ACC112 (cell line): ENCODE data around the gene CRTAP.
"Not testable (repeated sequence)": the region's sequence is repeated elsewhere in the genome, so short reads cannot be mapped to it uniquely, and the experiment has no call there.

Experiments used
- H2AFZ ChIP-seq: fragments of 200-600 bp; sonication (generic); one replicate; pipeline ENCODE4 v1.6.0; 2017; ENCODE audit warnings: antibody characterized with exemption, low read length; ENCODE audit not compliant: unreplicated experiment
- H3K27ac ChIP-seq: fragments of 200-600 bp; sonication (generic); 2 replicates; pipeline ENCODE4 v1.5.1; 2014; ENCODE audit warnings: low read depth, mild to moderate bottlenecking, antibody characterized with exemption, low read length, moderate library complexity
- H3K27me3 ChIP-seq: fragments of 200-600 bp; sonication (generic); 2 replicates; pipeline ENCODE4 v1.6.1; 2014; ENCODE audit warnings: mild to moderate bottlenecking, antibody characterized with exemption, low read length, moderate library complexity, mixed read lengths; ENCODE audit not compliant: insufficient read depth
- H3K36me3 ChIP-seq: fragments of 200-600 bp; sonication (generic); 2 replicates; pipeline ENCODE4 v1.6.1; 2016; ENCODE audit warnings: mild to moderate bottlenecking, antibody characterized with exemption, low read length, moderate library complexity, mixed read lengths; ENCODE audit not compliant: insufficient read depth
- H3K4me1 ChIP-seq: fragments of 200-600 bp; sonication (generic); one replicate; pipeline ENCODE4 v1.6.1; 2016; ENCODE audit warnings: low read length, mixed read lengths; ENCODE audit not compliant: insufficient read depth, unreplicated experiment, control insufficient read depth
- H3K4me3 ChIP-seq: fragments of 200-600 bp; sonication (generic); 2 replicates; pipeline ENCODE4 v1.5.1; 2014; ENCODE audit warnings: mild to moderate bottlenecking, low read depth, low read length
- H3K79me2 ChIP-seq: fragments of 200-600 bp; sonication (generic); one replicate; pipeline ENCODE4 v1.6.0; 2016; ENCODE audit warnings: low read length; ENCODE audit not compliant: control insufficient read depth, unreplicated experiment, insufficient read depth

CRTAP gene

DNA sequence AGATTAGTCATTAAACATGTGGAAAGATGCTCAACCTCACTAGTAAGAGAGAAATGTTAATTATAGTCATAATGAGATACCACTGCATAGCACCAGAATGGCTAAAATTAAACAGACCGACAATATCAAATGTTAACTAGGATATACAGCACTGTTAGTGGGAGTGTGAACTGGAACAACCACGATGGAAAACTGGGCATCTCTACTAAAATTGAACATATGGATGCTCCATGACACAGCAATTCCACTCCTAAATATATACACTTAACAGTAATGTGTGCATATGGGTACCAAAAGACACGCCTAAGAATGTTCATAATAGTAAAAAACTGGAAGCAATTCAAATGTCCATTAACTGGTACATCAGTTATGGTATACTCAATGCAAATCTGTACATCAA, 41.5 kb downstream of the CRTAP start:
- H3K4me3 ChIP-seq: no peak overlapping the region
- no peaks in the 10 kb centered on the region for H3K27me3 ChIP-seq
- H3K79me2 ChIP-seq: no peaks in the 10 kb centered on the region
- no peak overlapping the region for H2AFZ ChIP-seq
- peaks cover 10% of the 10 kb centered on the region; the same call in 1 of the 2 replicates for H3K36me3 ChIP-seq
- H3K27ac ChIP-seq: no peak overlapping the region
- H3K4me1 ChIP-seq: no peaks in the 10 kb centered on the region

DNA sequence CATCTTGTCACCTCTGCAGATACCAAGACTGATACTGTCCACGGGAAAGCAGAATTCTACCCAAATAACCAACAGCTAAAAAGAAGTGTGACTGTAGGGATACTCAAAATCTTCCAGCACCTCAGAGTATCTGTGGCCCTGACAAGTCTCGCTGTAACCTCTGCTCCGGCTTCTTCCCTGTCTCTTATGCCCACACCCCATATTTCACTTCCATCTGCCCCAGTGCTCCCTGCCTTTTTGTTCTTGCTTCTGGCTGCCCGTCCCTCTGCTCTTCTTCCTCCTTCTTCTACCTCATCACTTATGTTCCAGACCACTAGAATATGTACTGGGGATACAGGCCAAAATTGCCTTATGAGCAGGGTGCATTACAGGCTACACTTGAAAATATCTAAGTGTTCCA, 45.4 kb downstream of the CRTAP start:
- Histone ChIP-seq H3K27ac (no peak overlapping the region), H3K4me1 (no peaks in the 10 kb centered on the region)

DNA sequence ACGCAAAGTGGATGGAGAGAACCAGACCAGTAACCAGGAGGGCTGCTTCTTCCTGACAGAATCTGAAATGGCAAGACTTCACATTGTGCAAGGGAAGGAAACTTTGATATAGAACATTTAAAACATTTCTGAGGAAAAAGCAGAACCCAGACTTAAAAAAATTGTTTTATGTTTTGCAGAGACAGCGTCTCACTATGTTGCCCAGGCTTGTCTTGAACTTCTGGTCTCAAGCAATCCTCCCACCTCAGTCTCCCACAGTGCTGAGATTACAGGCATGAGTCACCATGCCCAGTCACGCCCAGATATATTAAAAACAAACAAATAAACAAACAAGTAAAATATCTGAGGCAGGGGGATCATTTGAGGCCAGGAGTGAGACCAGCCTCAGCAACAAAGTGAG, 46.2 kb downstream of the CRTAP start:
- no peaks in the 10 kb centered on the region for H3K4me1 ChIP-seq
- no peaks in the 10 kb centered on the region for H3K79me2 ChIP-seq
- no peak overlapping the region for H3K4me3 ChIP-seq
- H3K27ac ChIP-seq: no peak overlapping the region
- no peaks in the 10 kb centered on the region for H3K27me3 ChIP-seq
- no peak overlapping the region for H2AFZ ChIP-seq
- H3K36me3 ChIP-seq: no peaks in the 10 kb centered on the region

More for the DNA sequence above, 45.4 kb downstream of the CRTAP start:
- Histone ChIP-seq H2AFZ (no peak overlapping the region), H3K79me2 (no peaks in the 10 kb centered on the region), H3K4me3 (no peak overlapping the region), H3K36me3 (no peaks in the 10 kb centered on the region), H3K27me3 (no peaks in the 10 kb centered on the region)

DNA sequence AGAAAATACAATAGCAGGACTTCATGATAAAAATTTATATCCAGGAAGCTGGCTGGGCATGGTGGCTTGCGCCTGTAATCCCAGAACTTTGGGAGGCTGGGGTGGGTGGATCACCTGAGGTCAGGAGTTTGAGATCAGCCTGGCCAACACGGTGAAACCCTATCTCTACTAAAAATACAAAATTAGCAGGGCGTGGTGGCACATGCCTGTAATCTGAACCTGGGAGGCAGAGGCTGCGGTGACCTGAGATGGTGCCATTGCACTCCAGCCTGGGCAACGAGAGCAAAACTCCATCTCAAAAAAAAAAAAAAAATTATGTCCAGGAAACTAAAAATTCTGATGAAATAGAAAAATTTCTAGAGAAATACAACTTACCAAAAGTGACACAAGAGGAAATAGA, 48.8 kb downstream of the CRTAP start:
- not testable (repeated sequence) for H3K79me2 ChIP-seq, H3K4me3 ChIP-seq, H3K36me3 ChIP-seq, H3K4me1 ChIP-seq, H3K27ac ChIP-seq, H2AFZ ChIP-seq, H3K27me3 ChIP-seq

DNA sequence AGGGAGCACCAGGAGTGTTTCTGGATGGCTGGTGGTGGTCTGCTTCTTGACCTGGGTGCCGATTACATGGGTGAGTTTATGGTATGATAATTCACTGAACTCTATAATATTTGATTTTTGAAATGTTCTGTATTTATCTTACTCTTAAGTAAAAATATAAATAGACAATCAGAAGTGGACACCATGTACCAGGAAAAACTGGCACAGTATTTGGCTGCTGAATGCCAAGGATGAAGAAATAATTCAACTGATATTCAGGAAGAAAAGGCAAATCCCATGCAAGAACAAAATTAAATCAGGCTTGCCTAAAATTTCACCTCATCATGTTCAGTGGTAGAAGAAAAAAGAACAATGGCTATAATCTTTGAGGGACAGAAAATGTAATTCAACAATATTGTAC, 51.6 kb downstream of the CRTAP start:
- H3K27me3 ChIP-seq: no peaks in the 10 kb centered on the region
- H3K4me3 ChIP-seq: no peak overlapping the region
- H3K4me1 ChIP-seq: no peaks in the 10 kb centered on the region
- H2AFZ ChIP-seq: no peak overlapping the region
- H3K79me2 ChIP-seq: no peaks in the 10 kb centered on the region
- no peak overlapping the region for H3K27ac ChIP-seq
- no peaks in the 10 kb centered on the region for H3K36me3 ChIP-seq

DNA sequence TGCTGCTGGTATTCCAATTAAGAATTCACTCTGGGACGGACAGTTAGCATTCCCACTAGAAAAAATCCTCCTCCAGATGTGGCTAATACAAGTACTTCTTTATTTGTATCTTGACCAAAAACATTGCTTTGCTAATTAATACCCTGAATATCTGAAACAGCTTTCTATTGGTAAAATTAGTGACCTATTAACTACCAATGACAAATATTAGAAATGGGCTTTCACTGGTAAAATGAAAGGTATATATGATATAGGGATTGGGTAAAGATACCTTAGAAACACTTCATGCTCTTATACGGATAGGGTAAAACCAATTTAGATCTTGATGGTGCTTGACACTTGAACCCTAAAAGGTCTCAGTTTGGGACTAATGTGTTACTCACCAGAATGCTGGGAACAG, 52.3 kb downstream of the CRTAP start:
- Histone ChIP-seq H3K4me1 (no peaks in the 10 kb centered on the region), H3K79me2 (no peaks in the 10 kb centered on the region), H3K27ac (no peak overlapping the region), H3K27me3 (no peaks in the 10 kb centered on the region), H3K4me3 (no peak overlapping the region), H2AFZ (no peak overlapping the region), H3K36me3 (no peaks in the 10 kb centered on the region)

DNA sequence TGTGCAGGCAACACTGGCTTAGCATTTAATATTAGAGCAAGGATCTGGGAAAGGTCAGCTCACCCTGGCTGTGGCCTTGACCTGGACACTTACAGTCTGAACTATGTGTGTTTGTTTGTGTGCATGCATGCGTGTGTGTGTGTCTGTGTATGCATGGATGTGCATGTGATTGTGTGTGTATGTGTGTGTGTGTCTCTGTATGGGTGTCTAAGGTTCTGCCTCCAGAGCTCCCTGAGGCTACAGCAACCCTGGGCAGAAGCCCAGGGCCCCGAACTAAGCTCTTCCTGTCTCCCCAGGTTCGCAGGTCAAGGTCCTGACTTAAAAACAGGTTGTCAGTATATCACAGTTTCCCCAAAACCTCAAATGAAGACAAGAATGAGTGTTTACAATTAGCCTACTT, 53.5 kb downstream of the CRTAP start:
- H3K4me3 ChIP-seq: no peak overlapping the region
- no peaks in the 10 kb centered on the region for H3K4me1 ChIP-seq
- H3K79me2 ChIP-seq: no peaks in the 10 kb centered on the region
- H2AFZ ChIP-seq: no peak overlapping the region
- H3K27me3 ChIP-seq: no peaks in the 10 kb centered on the region
- H3K27ac ChIP-seq: no peak overlapping the region
- H3K36me3 ChIP-seq: no peaks in the 10 kb centered on the region

DNA sequence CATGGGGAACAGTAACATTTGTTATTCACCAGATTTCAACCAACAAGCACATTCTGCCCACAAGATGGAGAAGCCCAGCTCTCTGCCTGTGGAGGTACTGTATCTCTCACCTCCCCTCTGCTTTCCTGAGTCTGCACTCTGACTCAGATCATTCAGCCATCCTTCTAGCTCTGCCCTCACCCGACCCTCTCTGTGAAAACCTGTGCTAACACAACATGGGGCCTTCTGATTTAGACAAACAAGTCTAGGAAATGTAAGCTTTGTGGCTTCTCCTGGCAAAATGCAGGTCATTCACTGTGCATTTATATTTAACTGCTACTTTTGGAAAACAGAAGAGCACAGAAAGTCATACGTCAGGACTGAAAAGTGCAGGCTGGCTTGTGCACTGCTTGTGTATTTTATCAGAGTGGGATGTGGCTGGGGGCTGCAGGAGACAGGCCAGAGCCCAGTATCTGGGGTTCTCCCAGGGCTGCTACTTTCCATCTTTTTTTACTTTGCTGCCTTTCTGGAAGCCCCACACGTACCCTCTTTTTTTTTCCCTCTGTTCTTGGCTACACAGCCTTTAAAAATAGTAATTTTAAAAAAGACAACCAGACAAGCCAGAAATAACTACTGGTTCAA, 54.0 kb downstream of the CRTAP start:
- Histone ChIP-seq H3K36me3 (no peaks in the 10 kb centered on the region), H3K4me1 (no peaks in the 10 kb centered on the region), H2AFZ (no peak overlapping the region), H3K4me3 (no peak overlapping the region), H3K27me3 (no peaks in the 10 kb centered on the region), H3K27ac (no peak overlapping the region), H3K79me2 (no peaks in the 10 kb centered on the region)

DNA sequence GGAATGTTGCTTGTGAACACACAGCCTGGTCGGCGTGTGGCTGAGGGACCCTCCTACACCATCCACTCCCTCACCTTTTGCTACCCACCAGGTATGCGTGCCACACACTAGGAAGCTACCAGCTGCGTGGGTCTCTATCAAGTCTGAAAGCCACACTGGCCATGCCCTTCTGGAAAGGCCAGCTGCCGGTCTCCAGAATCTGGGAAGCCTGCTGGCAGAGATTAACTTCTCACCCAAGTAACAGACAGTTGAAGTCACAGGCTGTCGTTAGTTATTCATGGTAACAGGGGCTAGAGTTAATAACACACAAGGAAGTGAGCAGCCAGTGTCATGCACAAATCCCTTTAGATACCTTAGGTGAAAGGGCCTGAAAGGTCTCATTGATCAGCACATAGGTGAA, 56.7 kb downstream of the CRTAP start:
- Histone ChIP-seq H3K27ac (no peak overlapping the region), H3K27me3 (no peaks in the 10 kb centered on the region), H3K36me3 (no peaks in the 10 kb centered on the region; the same call in 1 of the 2 replicates), H3K4me1 (no peaks in the 10 kb centered on the region), H3K79me2 (no peaks in the 10 kb centered on the region), H3K4me3 (no peak overlapping the region), H2AFZ (no peak overlapping the region)

DNA sequence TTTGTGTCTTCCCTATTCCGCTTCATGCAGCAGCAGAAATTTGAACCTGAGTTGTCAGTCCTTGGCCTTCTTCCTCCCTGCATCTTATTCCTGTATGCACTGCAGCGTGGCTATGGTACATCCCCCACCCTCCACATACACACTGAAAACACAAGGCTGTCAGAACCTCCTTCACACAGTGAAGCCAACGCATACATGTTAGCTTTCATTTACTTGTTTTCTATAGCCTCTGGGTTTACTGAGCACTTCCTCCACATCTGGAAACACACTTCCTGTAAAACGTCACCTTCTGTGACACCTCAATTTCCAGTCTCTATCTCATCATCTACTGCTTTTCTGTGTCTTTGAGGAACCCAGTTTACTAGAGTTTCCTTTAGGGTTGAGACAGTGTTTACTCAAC, 57.8 kb downstream of the CRTAP start:
- Histone ChIP-seq H3K79me2 (no peaks in the 10 kb centered on the region), H3K4me1 (no peaks in the 10 kb centered on the region), H3K4me3 (no peak overlapping the region), H3K36me3 (no peaks in the 10 kb centered on the region; the same call in 1 of the 2 replicates), H2AFZ (no peak overlapping the region), H3K27me3 (no peaks in the 10 kb centered on the region), H3K27ac (no peak overlapping the region)

DNA sequence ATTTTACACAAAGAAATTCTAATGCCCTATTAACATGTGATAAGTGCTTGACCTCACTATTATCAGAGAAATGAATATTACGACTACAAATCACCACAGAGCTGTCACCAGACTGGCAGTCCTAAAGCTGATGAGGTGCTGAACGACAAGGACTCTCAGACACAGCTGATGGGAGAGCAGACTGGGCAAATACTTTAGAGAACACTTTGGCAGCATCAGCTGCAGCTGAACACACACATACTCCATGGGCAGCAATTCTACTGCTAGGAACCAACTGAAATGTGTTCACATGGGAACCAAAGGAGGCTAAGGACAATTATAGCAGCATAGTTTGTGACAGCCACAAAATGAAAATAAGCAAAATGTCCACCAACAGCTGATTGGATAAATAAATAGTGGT, 59.3 kb downstream of the CRTAP start:
- Histone ChIP-seq H3K36me3 (no peaks in the 10 kb centered on the region; the same call in 1 of the 2 replicates), H2AFZ (no peak overlapping the region), H3K27me3 (no peaks in the 10 kb centered on the region), H3K27ac (no peak overlapping the region), H3K79me2 (no peaks in the 10 kb centered on the region), H3K4me3 (no peak overlapping the region), H3K4me1 (no peaks in the 10 kb centered on the region)
